RWPE2 (cell line): ENCODE data around the gene RBM18.

ENCODE experiments used
- ATAC-seq: fragments of 200-7000 bp; cut with Tn5 transposase; 3 replicates; pipeline ENCODE4 v1.9.1; 2021; ENCODE audit warnings: low read depth
- DNase-seq: peaks from one replicate; pipeline ENCODE4 v3.0.0-alpha.2; 2020; ENCODE audit warnings: low spot score
- H3K27ac ChIP-seq: fragments of 450-650 bp; 2 replicates; pipeline ENCODE4 v1.5.1; 2017; ENCODE audit warnings: mild to moderate bottlenecking; ENCODE audit not compliant: poor library complexity, severe bottlenecking
- H3K27me3 ChIP-seq: fragments of 250-450 bp; sonication (Bioruptor Pico); 2 replicates; pipeline ENCODE4 v1.5.1; 2021; ENCODE audit warnings: mild to moderate bottlenecking, moderate library complexity; ENCODE audit not compliant: insufficient read depth, poor library complexity, severe bottlenecking
- H3K36me3 ChIP-seq: fragments of 250-450 bp; sonication (Bioruptor Pico); 2 replicates; pipeline ENCODE4 v1.5.1; 2020; ENCODE audit warnings: low read depth, mild to moderate bottlenecking, moderate library complexity
- H3K4me1 ChIP-seq: fragments of 250-450 bp; sonication (Bioruptor Pico); 2 replicates; pipeline ENCODE4 v1.5.1; 2021; ENCODE audit warnings: mild to moderate bottlenecking, moderate library complexity; ENCODE audit not compliant: insufficient read depth, poor library complexity, severe bottlenecking
- H3K4me3 ChIP-seq: fragments of 250-450 bp; sonication (Bioruptor Pico); 2 replicates; pipeline ENCODE4 v1.5.1; 2021; ENCODE audit warnings: mild to moderate bottlenecking, moderate library complexity; ENCODE audit not compliant: severe bottlenecking
- H3K9me3 ChIP-seq: fragments of 250-450 bp; sonication (Bioruptor Pico); 2 replicates; pipeline ENCODE4 v1.5.1; 2021; ENCODE audit warnings: mild to moderate bottlenecking, moderate library complexity; ENCODE audit not compliant: severe bottlenecking
- CTCF ChIP-seq: fragments of 450-650 bp; IDR thresholded peaks from one replicate; pipeline ENCODE4 v1.5.1; 2017; ENCODE audit warnings: mild to moderate bottlenecking, moderate library complexity; ENCODE audit not compliant: poor library complexity, severe bottlenecking

RBM18 gene

GRCh38 chr9:122262073-122262472 is 2.6 kb downstream of the RBM18 start:
- Histone ChIP-seq H3K4me1 (peaks cover 14% of the 10 kb centered on the region), H3K9me3 (no peaks in the 10 kb centered on the region), H3K4me3 (no peak overlapping the region), H3K27me3 (no peaks in the 10 kb centered on the region), H3K36me3 (peaks cover 65% of the 10 kb centered on the region), H3K27ac (no peak overlapping the region)
- ATAC-seq (no peak), DNase-seq (no peak)
- no peak for TF ChIP-seq CTCF

- H3K27ac ChIP-seq: no peak overlapping the region
- DNase-seq (no peak), ATAC-seq (no peak)
- peaks cover 14% of the 10 kb centered on the region for H3K4me1 ChIP-seq
- no peak for TF ChIP-seq CTCF
- no peak overlapping the region for H3K4me3 ChIP-seq
- peaks cover 69% of the 10 kb centered on the region for H3K36me3 ChIP-seq
- no peaks in the 10 kb centered on the region for H3K27me3 ChIP-seq
- no peaks in the 10 kb centered on the region for H3K9me3 ChIP-seq
Measured at GRCh38 chr9:122261469-122261881, 3.2 kb downstream of the RBM18 start.

GRCh38 chr9:122258886-122259415 is 5.7 kb downstream of the RBM18 start:
- H3K4me3 ChIP-seq: no peak overlapping the region
- peaks cover 71% of the 10 kb centered on the region for H3K36me3 ChIP-seq
- ATAC-seq (no peak), DNase-seq (no peak)
- H3K9me3 ChIP-seq: no peaks in the 10 kb centered on the region
- no peak overlapping the region for H3K27ac ChIP-seq
- no peaks in the 10 kb centered on the region for H3K27me3 ChIP-seq
- no peak for TF ChIP-seq CTCF
- H3K4me1 ChIP-seq: peaks cover 7% of the 10 kb centered on the region

GRCh38 chr9:122256206-122256605 is 8.4 kb downstream of the RBM18 start:
- no peaks in the 10 kb centered on the region for H3K4me1 ChIP-seq
- no peaks in the 10 kb centered on the region for H3K27me3 ChIP-seq
- H3K27ac ChIP-seq: no peak overlapping the region
- no peaks in the 10 kb centered on the region for H3K9me3 ChIP-seq
- no peak for TF ChIP-seq CTCF
- no peak for DNase-seq
- ATAC-seq: no peak
- no peak overlapping the region for H3K4me3 ChIP-seq
- H3K36me3 ChIP-seq: peaks cover 60% of the 10 kb centered on the region

- DNase-seq: no peak
- Histone ChIP-seq H3K4me3 (no peak overlapping the region), H3K36me3 (peaks cover 64% of the 10 kb centered on the region), H3K4me1 (peaks cover 2% of the 10 kb centered on the region), H3K27me3 (no peaks in the 10 kb centered on the region), H3K27ac (no peak overlapping the region), H3K9me3 (no peaks in the 10 kb centered on the region)
- no peak for TF ChIP-seq CTCF
- ATAC-seq: no peak
Measured at GRCh38 chr9:122254761-122255160, 9.9 kb downstream of the RBM18 start.
